NCI-H2196 treated with DMSO at 0.1 percent for 48 hours (cell line): ENCODE data around the gene SLC15A1.

Experiments
- DNase-seq: peaks from one replicate; lab custom pipeline; 2025; ENCODE audit not compliant: unreplicated experiment; lab: John Stamatoyannopoulos, UW

SLC15A1 gene

GRCh38 chr13:98707281-98707999 lies 45.0 kb downstream of the SLC15A1 start:
- DNase-seq: no peak

GRCh38 chr13:98706446-98707110 lies 45.9 kb downstream of the SLC15A1 start:
- DNase-seq: peak; percentile 29

GRCh38 chr13:98697791-98698190 lies 54.7 kb downstream of the SLC15A1 start:
- no peak for DNase-seq

GRCh38 chr13:98693756-98694155 lies 58.7 kb downstream of the SLC15A1 start:
- no peak for DNase-seq

- no peak for DNase-seq
Observed at GRCh38 chr13:98691360-98691759, 61.1 kb downstream of the SLC15A1 start.

- DNase-seq: no peak
Observed at GRCh38 chr13:98690348-98691022, 62.0 kb downstream of the SLC15A1 start.

- no peak for DNase-seq
Observed at GRCh38 chr13:98689347-98689968, 63.0 kb downstream of the SLC15A1 start.

GRCh38 chr13:98688373-98688772 lies 64.1 kb downstream of the SLC15A1 start:
- DNase-seq: no peak

- DNase-seq: no peak
Observed at GRCh38 chr13:98687319-98687718, 65.2 kb downstream of the SLC15A1 start.

- DNase-seq: no peak
Observed at GRCh38 chr13:98686270-98686669, 66.2 kb downstream of the SLC15A1 start.

GRCh38 chr13:98685146-98685545 lies 67.3 kb downstream of the SLC15A1 start:
- no peak for DNase-seq

- no peak for DNase-seq
Observed at GRCh38 chr13:98681049-98681448, 71.4 kb downstream of the SLC15A1 start.

- DNase-seq: no peak
Observed at GRCh38 chr13:98678741-98679140, 73.7 kb downstream of the SLC15A1 start.

- DNase-seq: no peak
Observed at GRCh38 chr13:98677398-98677797, 75.1 kb downstream of the SLC15A1 start.

GRCh38 chr13:98676239-98676638 lies 76.2 kb downstream of the SLC15A1 start:
- no peak for DNase-seq

GRCh38 chr13:98675837-98676236 lies 76.6 kb downstream of the SLC15A1 start:
- DNase-seq: no peak

GRCh38 chr13:98675066-98675465 lies 77.4 kb downstream of the SLC15A1 start:
- no peak for DNase-seq

GRCh38 chr13:98672947-98673613 lies 79.4 kb downstream of the SLC15A1 start:
- peak; percentile 38 for DNase-seq

GRCh38 chr13:98668155-98668554 lies 84.3 kb downstream of the SLC15A1 start:
- no peak for DNase-seq

GRCh38 chr13:98665638-98665995 lies 86.9 kb downstream of the SLC15A1 start:
- DNase-seq: peak; percentile 1

GRCh38 chr13:98664924-98665637 lies 87.4 kb downstream of the SLC15A1 start:
- no peak for DNase-seq
